HepG2 (cell line): ENCODE results near the gene CHAF1A. TPM values are rescaled to one million over a fixed set of nuclear protein-coding genes. Genes with fewer than 3 reads are reported as not detected.
A peak's percentile ranks its signal among the peaks of the same experiment; 100 is the strongest.

Source experiments
- BCL3 ChIP-seq: sonication (generic); formaldehyde crosslinking; IDR thresholded peaks from 2 replicates; pipeline ENCODE4 v1.5.1; 2020; ENCODE audit warnings: mild to moderate bottlenecking, missing genetic modification reagents, moderate library complexity
- GPN1 ChIP-seq: sonication (generic); formaldehyde crosslinking; IDR thresholded peaks from 2 replicates; pipeline ENCODE4 v1.5.1; 2020; ENCODE audit warnings: missing genetic modification reagents, borderline replicate concordance
- GTF3A ChIP-seq: sonication (generic); formaldehyde crosslinking; conservative IDR thresholded peaks from 2 replicates; pipeline ENCODE4 v1.4.0; 2020; ENCODE audit warnings: mild to moderate bottlenecking, missing genetic modification reagents
- LRRFIP1 ChIP-seq: sonication (generic); formaldehyde crosslinking; conservative IDR thresholded peaks from 2 replicates; pipeline ENCODE4 v1.4.0; 2020; ENCODE audit warnings: missing genetic modification reagents
- MTERF4 ChIP-seq: sonication (generic); formaldehyde crosslinking; IDR thresholded peaks from 2 replicates; pipeline ENCODE4 v1.8.0; 2023; ENCODE audit warnings: mild to moderate bottlenecking, missing genetic modification reagents
- NR2C2 ChIP-seq: sonication (generic); formaldehyde crosslinking; IDR thresholded peaks from 2 replicates; pipeline ENCODE4 v1.4.0; 2020; ENCODE audit warnings: missing genetic modification reagents, mild to moderate bottlenecking, moderate library complexity, borderline replicate concordance
- PCBP2 ChIP-seq: fragments of 200-400 bp; formaldehyde crosslinking; optimal IDR thresholded peaks from 2 replicates; pipeline ENCODE3; 2018; ENCODE audit warnings: low read length, low read depth; ENCODE audit not compliant: poor library complexity, severe bottlenecking
- RAD21 ChIP-seq: fragments of 450-650 bp; formaldehyde crosslinking; IDR thresholded peaks from 2 replicates; pipeline ENCODE4 v1.5.0; 2020; ENCODE audit warnings: mild to moderate bottlenecking
- REPIN1 ChIP-seq: sonication (generic); formaldehyde crosslinking; IDR thresholded peaks from 2 replicates; pipeline ENCODE4 v1.8.0; 2022; ENCODE audit warnings: missing genetic modification reagents, low read depth, mild to moderate bottlenecking, borderline replicate concordance
- RNF2 ChIP-seq: fragments of 450-650 bp; conservative IDR thresholded peaks from 2 replicates; pipeline ENCODE4 v1.6.1; 2016; ENCODE audit warnings: low read depth
- SALL2 ChIP-seq: sonication (generic); formaldehyde crosslinking; IDR thresholded peaks from 2 replicates; pipeline ENCODE4 v1.8.1; 2023; ENCODE audit warnings: mild to moderate bottlenecking, missing genetic modification reagents, inconsistent platforms
- SNRNP70 ChIP-seq: fragments of 200-400 bp; formaldehyde crosslinking; IDR thresholded peaks from 2 replicates; pipeline ENCODE4 v1.6.1; 2017; ENCODE audit warnings: mild to moderate bottlenecking, low read depth, low read length, moderate library complexity
- TFDP2 ChIP-seq: sonication (generic); formaldehyde crosslinking; IDR thresholded peaks from 2 replicates; pipeline ENCODE4 v1.4.0; 2020; ENCODE audit warnings: missing genetic modification reagents
- THYN1 ChIP-seq: sonication (generic); formaldehyde crosslinking; IDR thresholded peaks from 2 replicates; pipeline ENCODE4 v1.8.1; 2023; ENCODE audit warnings: low read depth, mild to moderate bottlenecking, moderate library complexity, missing genetic modification reagents, borderline replicate concordance
- TRAFD1 ChIP-seq: sonication (generic); formaldehyde crosslinking; IDR thresholded peaks from 2 replicates; pipeline ENCODE4 v1.5.1; 2020; ENCODE audit warnings: missing genetic modification reagents, mild to moderate bottlenecking, borderline replicate concordance
- ZC3H4 ChIP-seq: sonication (generic); formaldehyde crosslinking; IDR thresholded peaks from 2 replicates; pipeline ENCODE4 v1.4.0; 2020; ENCODE audit warnings: missing genetic modification reagents, borderline replicate concordance
- ZNF207 ChIP-seq: fragments of 450-650 bp; IDR thresholded peaks from 2 replicates; pipeline ENCODE4 v1.6.1; 2016; ENCODE audit warnings: antibody characterized with exemption, borderline replicate concordance
- ZNF580 ChIP-seq: IDR thresholded peaks from 2 replicates; pipeline ENCODE4 v1.6.1; 2016; ENCODE audit warnings: low read depth, borderline replicate concordance
- ZNF75D ChIP-seq: sonication (generic); formaldehyde crosslinking; IDR thresholded peaks from 2 replicates; pipeline ENCODE4 v1.8.1; 2023; ENCODE audit warnings: missing genetic modification reagents, mild to moderate bottlenecking, borderline replicate concordance
- ZSCAN12 ChIP-seq: sonication (generic); formaldehyde crosslinking; IDR thresholded peaks from 2 replicates; pipeline ENCODE4 v1.9.0; 2021; ENCODE audit warnings: mild to moderate bottlenecking, missing genetic modification reagents
- ZSCAN21 ChIP-seq: sonication (generic); formaldehyde crosslinking; IDR thresholded peaks from 2 replicates; pipeline ENCODE4 v1.8.0; 2022; ENCODE audit warnings: mild to moderate bottlenecking, missing genetic modification reagents, moderate library complexity, borderline replicate concordance
- polyA plus RNA-seq, 8 experiments: library from polyadenylated mRNA; depleted of rRNA in 3 of 8; stranded (reverse) in 7 of 8; unstranded in 1 of 8; fragments of >200 nt; fragmentation: Illumina TruSeq in 4 of 8; extraction: Trizol in 4 of 8; gene quantifications; 2 replicates each; pipeline versions ENCODE4 v1.2.1 to v1.2.3, GENCODE V29; 2011 to 2016; ENCODE audit warnings: low read depth in 4 of 8, missing spikeins in 1 of 8, mixed read lengths in 1 of 8; ENCODE audit not compliant: insufficient read depth in 1 of 8
- total RNA-seq, 5 experiments: library from RNA; depleted of rRNA; stranded (reverse); fragments of >200 nt; fragmentation: Illumina TruSeq; extraction: Trizol; gene quantifications; 2 replicates each; pipeline ENCODE4 v1.2.3, GENCODE V29; 2016; ENCODE audit warnings: low read depth in 1 of 5

CHAF1A gene
- total and polyA plus RNA-seq, 2 of the 13 experiments (the other 11 are each of a cell fraction or from before 2014, with no cell fraction given): 11.0 to 34.8 TPM

- TF ChIP-seq RNF2 (no peak), THYN1 (CRISPR knock-in tag) (no peak), REPIN1 (0 out of 2 replicates have a peak, but pooled peaks have one; percentile 36), RAD21 (CRISPR knock-in tag) (no peak), GPN1 (CRISPR knock-in tag) (no peak), SALL2 (no peak; the same call in 1 of the 2 replicates), ZSCAN21 (CRISPR knock-in tag) (no peak; the same call in 1 of the 2 replicates), TRAFD1 (CRISPR knock-in tag) (peak; percentile 66; the same call in 1 of the 2 replicates), NR2C2 (CRISPR knock-in tag) (peak; percentile 85), SNRNP70 (no peak), BCL3 (CRISPR knock-in tag) (no peak), ZNF207 (no peak), PCBP2 (no peak), ZSCAN12 (CRISPR knock-in tag) (no peak), GTF3A (CRISPR knock-in tag) (no peak), MTERF4 (CRISPR knock-in tag) (no peak), ZNF580 (CRISPR knock-in tag) (no peak), ZNF75D (CRISPR knock-in tag) (no peak), TFDP2 (no peak), LRRFIP1 (CRISPR knock-in tag) (no peak), ZC3H4 (CRISPR knock-in tag) (0 out of 2 replicates have a peak, but pooled peaks have one; percentile 72)
Observed at GRCh38 chr19:4457654-4458395, 55.4 kb downstream of the CHAF1A start, which contains the start of gene UBXN6 (continued).
